KOPT-K1 (cell line): ENCODE data around the gene HNRNPF.
"Not testable (repeated sequence)": the region's sequence is repeated elsewhere in the genome, so short reads cannot be mapped to it uniquely, and the experiment has no call there.

Experiments
- H3K27ac ChIP-seq: fragments of 200-600 bp; sonication (generic); 2 replicates; pipeline ENCODE4 v1.5.1; 2016; ENCODE audit warnings: antibody characterized with exemption, mild to moderate bottlenecking, low read depth, low read length; ENCODE audit not compliant: poor library complexity, severe bottlenecking
- H3K36me3 ChIP-seq: fragments of 200-600 bp; sonication (generic); 2 replicates; pipeline ENCODE4 v1.5.1; 2017; ENCODE audit warnings: antibody characterized with exemption, mild to moderate bottlenecking, low read length, moderate library complexity; ENCODE audit not compliant: insufficient read depth
- H3K9me3 ChIP-seq: fragments of 200-600 bp; sonication (generic); 2 replicates; pipeline ENCODE4 v1.5.1; 2017; ENCODE audit warnings: antibody characterized with exemption, low read length, mild to moderate bottlenecking; ENCODE audit not compliant: insufficient read depth, poor library complexity, severe bottlenecking

Gene HNRNPF

GRCh38 chr10:43408710-43409384, at the start of gene HNRNPF:
HNRNPF (minus strand) TSS chr10:43409186; CDS start chr10:43387884, 21,302 bp downstream.
- H3K36me3 ChIP-seq = peaks cover 4% of the 10 kb centered on the region
- H3K9me3 ChIP-seq = no peaks in the 10 kb centered on the region
- peak within 1 kb of the TSS; percentile 99 for H3K27ac ChIP-seq

- Histone ChIP-seq H3K9me3 (no peaks in the 10 kb centered on the region), H3K27ac (no peak overlapping the region), H3K36me3 (no peaks in the 10 kb centered on the region)
Measured at GRCh38 chr10:43458227-43458626, 49.2 kb upstream of the HNRNPF start.

DNA sequence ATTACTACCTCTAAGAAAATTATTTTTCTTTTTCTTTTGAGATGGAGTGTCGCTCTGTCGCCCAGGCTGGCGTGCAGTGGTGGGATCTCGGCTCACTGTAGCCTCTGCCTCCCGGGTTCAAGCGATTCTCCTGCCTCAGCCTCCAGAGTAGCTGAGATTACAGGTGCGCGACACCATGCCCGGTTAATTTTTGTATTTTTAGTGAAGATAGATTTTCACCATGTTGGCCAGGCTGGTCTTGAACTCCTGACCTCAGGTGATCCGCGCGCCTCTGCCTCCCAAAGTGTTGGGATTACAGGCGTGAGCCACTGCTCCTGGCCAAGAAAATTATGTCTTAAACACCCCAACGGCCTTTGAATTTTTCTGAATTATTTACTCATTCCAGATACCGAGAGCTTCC, 47.6 kb upstream of the HNRNPF start:
- not testable (repeated sequence) for H3K36me3 ChIP-seq, H3K9me3 ChIP-seq
- peak overlapping the region; percentile 96 for H3K27ac ChIP-seq

DNA sequence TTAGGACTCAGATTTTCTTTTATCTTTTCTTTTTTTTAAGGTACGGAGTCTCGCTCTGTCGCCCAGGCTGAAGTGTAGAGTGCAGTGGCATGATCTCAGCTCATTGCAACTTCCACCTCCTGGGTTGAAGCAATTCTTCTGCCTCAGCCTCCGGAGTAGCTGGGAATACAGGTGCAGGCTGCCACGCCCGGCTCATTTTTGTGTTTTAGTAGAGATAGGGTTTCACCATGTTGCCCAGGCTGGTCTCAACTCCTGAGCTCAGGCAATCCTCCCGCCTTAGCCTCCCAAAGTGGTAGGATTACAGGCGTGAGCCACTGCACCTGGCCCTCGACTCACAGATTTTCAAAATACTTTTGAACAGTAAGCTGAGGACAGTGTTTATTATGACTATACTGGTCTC, 45.0 kb upstream of the HNRNPF start:
- H3K27ac ChIP-seq = peak overlapping the region; percentile 96
- not testable (repeated sequence) for H3K9me3 ChIP-seq, H3K36me3 ChIP-seq

DNA sequence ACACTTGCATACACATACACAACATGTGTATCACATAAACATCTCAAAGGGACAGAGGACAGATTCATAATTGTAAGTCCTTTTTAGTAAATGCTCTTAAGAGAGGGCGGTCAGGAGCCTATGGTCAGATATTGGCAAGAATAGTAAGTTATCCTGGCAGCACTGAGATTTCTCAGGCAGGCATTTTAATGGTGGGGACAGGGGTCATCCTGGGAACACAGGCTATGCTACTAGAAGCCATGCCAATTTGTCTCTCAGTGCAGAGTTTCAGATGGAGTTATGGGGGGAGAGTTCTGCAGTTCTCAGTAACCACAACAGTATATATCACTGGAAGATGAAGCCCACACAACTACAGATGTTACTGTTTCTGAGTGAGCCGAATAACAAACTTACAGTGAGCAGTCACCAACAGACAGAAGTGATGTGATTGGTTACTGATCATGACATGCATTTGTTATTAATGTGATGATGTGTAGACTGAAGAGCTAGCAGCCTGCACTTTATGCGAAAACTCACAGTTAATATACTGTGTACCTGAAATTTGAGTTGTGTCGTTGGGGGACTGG, 44.4 kb upstream of the HNRNPF start:
- H3K9me3 ChIP-seq = no peaks in the 10 kb centered on the region
- no peaks in the 10 kb centered on the region for H3K36me3 ChIP-seq
- peak overlapping the region; percentile 85 for H3K27ac ChIP-seq

DNA sequence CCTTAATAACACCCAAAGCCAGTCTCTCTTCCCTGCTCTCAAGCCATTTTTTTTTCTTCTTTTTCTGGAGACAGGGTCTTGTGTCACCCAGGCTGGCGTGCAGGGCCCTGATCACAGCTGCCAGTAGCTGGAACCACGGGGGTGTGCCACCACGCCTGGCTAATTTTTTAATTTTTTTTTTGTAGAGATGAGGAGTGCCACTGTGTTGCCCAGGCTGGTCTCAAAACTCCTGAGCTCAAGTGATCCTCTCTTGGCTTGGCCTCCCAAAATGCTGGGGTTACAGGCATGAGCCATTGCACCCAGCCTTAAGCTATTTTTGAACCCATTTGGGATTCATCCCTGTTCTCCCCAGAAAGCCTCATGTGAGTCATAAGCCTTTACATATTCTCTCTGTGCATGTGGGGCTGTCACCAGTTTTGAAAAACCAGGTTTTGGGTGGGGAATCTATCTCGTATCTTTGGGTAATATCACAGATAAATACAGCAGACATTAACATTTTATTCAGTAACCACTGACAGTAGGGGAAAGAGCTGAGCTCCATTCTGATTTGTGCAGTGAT, 43.4 kb upstream of the HNRNPF start:
- H3K27ac ChIP-seq = peak overlapping the region; percentile 85

GRCh38 chr10:43448742-43449141, 39.8 kb upstream of the HNRNPF start:
- peaks cover 30% of the 10 kb centered on the region for H3K9me3 ChIP-seq
- no peak overlapping the region for H3K27ac ChIP-seq
- no peaks in the 10 kb centered on the region for H3K36me3 ChIP-seq

More for the DNA sequence above, 43.4 kb upstream of the HNRNPF start:
- peaks cover 2% of the 10 kb centered on the region for H3K9me3 ChIP-seq
- H3K36me3 ChIP-seq = no peaks in the 10 kb centered on the region

DNA sequence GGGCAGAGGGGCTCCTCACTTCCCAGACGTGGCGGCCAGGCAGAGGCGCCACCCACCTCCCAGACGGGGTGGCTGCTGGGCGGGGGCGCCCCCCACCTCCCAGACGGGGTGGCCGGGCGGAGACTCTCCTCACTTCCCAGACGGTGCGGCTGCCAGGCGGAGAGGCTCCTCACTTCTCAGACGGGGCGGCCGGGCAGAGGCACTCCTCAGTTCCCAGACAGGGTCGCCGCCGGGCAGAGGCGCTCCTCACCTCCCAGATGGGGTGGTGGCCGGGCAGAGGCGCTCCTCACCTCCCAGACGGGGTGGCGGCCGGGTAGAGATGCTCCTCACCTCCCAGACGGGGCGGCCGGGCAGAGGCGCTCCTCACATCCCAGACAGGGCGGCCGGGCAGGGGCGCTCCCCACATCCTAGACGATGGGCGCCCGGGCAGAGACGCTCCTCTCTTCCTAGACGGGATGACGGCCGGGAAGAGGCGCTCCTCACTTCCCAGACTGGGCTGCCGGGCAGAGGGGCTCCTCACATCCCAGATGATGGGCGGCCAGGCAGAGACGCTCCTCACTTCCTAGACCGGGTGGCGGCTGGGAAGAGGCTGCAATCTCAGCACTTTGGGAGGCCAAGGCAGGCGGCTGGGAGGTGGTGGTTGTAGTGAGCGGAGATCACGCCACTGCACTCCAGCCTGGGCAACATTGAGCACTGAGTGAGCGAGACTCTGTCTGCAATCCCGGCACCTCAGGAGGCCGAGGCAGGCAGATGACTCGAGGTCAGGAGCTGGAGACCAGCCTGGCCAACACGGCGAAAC, 37.4 kb upstream of the HNRNPF start:
- peaks cover 30% of the 10 kb centered on the region for H3K9me3 ChIP-seq
- H3K36me3 ChIP-seq, H3K27ac ChIP-seq: not testable (repeated sequence)

- Histone ChIP-seq H3K9me3 (peaks cover 30% of the 10 kb centered on the region), H3K27ac (no peak overlapping the region), H3K36me3 (no peaks in the 10 kb centered on the region)
Measured at GRCh38 chr10:43444897-43445466, 36.0 kb upstream of the HNRNPF start.

GRCh38 chr10:43444323-43444722, 35.3 kb upstream of the HNRNPF start:
- no peak overlapping the region for H3K27ac ChIP-seq
- no peaks in the 10 kb centered on the region for H3K36me3 ChIP-seq
- peaks cover 30% of the 10 kb centered on the region for H3K9me3 ChIP-seq

- H3K27ac ChIP-seq = no peak overlapping the region
- H3K36me3 ChIP-seq = no peaks in the 10 kb centered on the region
- H3K9me3 ChIP-seq = peaks cover 11% of the 10 kb centered on the region
Measured at GRCh38 chr10:43440463-43441134, 31.6 kb upstream of the HNRNPF start.

DNA sequence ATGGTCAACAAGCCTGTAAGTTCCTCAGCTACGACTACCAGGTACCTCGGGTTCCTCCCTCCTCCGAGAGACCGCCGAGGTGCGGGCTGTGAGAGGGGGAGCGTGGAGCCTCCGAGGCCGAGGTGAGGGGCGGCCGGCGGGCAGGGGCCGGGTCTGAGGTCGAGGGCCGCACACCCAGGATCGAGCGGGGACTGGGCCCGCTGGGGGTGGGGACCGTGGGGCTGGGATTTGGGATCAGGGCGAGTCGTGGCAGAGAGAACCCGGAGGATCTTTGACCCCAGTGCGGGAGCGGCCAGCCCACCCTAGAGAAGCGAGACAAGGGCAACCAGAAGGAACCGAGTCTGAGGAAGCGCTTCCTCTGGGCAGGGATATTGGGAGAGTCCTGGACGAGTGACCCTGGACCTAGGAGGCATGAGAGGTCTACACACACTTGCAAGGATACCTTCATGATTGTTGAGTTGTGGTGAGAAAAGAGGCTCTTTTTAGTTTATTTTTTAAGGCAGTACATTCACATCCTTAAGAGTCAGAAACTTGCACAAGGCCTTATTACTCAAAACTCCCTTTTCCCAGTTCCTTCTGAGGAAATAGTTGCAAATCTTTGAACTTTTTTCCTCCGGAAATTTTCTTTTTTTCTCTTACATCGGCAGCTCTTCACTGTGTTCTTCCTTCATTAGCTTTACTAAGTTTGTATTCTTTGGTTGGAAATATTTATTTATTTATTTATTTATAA, 28.3 kb upstream of the HNRNPF start:
- Histone ChIP-seq H3K27ac (peak overlapping the region; percentile 91), H3K9me3 (no peaks in the 10 kb centered on the region), H3K36me3 (no peaks in the 10 kb centered on the region)

- no peaks in the 10 kb centered on the region for H3K9me3 ChIP-seq
- no peaks in the 10 kb centered on the region for H3K36me3 ChIP-seq
- H3K27ac ChIP-seq = peak within 1 kb of the TSS; percentile 91
Measured at GRCh38 chr10:43436291-43437140, 27.5 kb upstream of the HNRNPF start, which contains the start of gene ZNF487. ZNF487 (plus strand) TSS chr10:43437111; CDS start chr10:43475814, 38,703 bp downstream.
